MCF 10A (cell line): ENCODE measurements around the gene LDAH. TPM values are rescaled to one million over a fixed set of nuclear protein-coding genes. Genes with fewer than 3 reads are reported as not detected.

Source experiments
- BruUV-seq: library from RNA; stranded (reverse); fragments of 400-500 nt; replicated peaks from 2 replicates; lab custom pipeline; 2021; lab: Mats Ljungman, UMichigan
- CTCF ChIA-PET: fragments of 300-600 bp; sonication (Branson Sonifier 250); formaldehyde crosslinking; extraction: SDS; loops from one replicate; lab custom pipeline; 2021; ENCODE audit warnings: antibody characterized with exemption, inconsistent platforms; lab: Yijun Ruan, JAX
- POLR2A ChIA-PET: fragments of 300-600, 350-650 bp; sonication (Branson Sonifier 250); formaldehyde crosslinking; extraction: SDS; loops from one replicate; lab custom pipeline; 2020; ENCODE audit warnings: antibody characterized with exemption, inconsistent platforms; lab: Yijun Ruan, JAX
- DNase-seq: peaks from one replicate; pipeline ENCODE4 v3.0.0-alpha.2; 2018; ENCODE audit not compliant: unreplicated experiment
- H3K27ac Mint-ChIP-seq: one replicate; pipeline ENCODE4 v1.8.0; 2022; ENCODE audit warnings: mild to moderate bottlenecking, low read depth, mixed read lengths; ENCODE audit not compliant: unreplicated experiment
- H3K27me3 Mint-ChIP-seq: one replicate; pipeline ENCODE4 v1.8.0; 2022; ENCODE audit warnings: mixed read lengths; ENCODE audit not compliant: insufficient read depth, unreplicated experiment
- H3K36me3 Mint-ChIP-seq: one replicate; pipeline ENCODE4 v1.8.0; 2022; ENCODE audit warnings: mild to moderate bottlenecking, moderate library complexity, mixed read lengths; ENCODE audit not compliant: insufficient read depth, unreplicated experiment
- H3K4me1 Mint-ChIP-seq: one replicate; pipeline ENCODE4 v1.8.0; 2022; ENCODE audit warnings: mixed read lengths; ENCODE audit not compliant: insufficient read depth, unreplicated experiment
- H3K4me3 Mint-ChIP-seq: one replicate; pipeline ENCODE4 v1.8.0; 2022; ENCODE audit warnings: mild to moderate bottlenecking, moderate library complexity, mixed read lengths; ENCODE audit not compliant: unreplicated experiment
- H3K9me3 Mint-ChIP-seq: one replicate; pipeline ENCODE4 v1.8.0; 2022; ENCODE audit warnings: mixed read lengths; ENCODE audit not compliant: unreplicated experiment
- intact Hi-C: fragments of 100-400 bp; cut with micrococcal nuclease; formaldehyde crosslinking; loops from 2 replicates; pipeline ENCODE4 v1.14.1; 2022
- total RNA-seq: library from RNA; stranded (reverse); gene quantifications from 2 replicates; pipeline ENCODE4 v1.2.3, GENCODE V29; 2022
- TF ChIP-seq, protein P1 (sequence below): fragments of 200-600 bp; IDR thresholded peaks from one replicate; pipeline ENCODE4 v1.8.0; 2022; ENCODE audit warnings: antibody characterized with exemption, mild to moderate bottlenecking; ENCODE audit not compliant: unreplicated experiment

The LDAH gene
- total RNA-seq, 1 experiment from 2014 or later = 17.0 TPM

DNA sequence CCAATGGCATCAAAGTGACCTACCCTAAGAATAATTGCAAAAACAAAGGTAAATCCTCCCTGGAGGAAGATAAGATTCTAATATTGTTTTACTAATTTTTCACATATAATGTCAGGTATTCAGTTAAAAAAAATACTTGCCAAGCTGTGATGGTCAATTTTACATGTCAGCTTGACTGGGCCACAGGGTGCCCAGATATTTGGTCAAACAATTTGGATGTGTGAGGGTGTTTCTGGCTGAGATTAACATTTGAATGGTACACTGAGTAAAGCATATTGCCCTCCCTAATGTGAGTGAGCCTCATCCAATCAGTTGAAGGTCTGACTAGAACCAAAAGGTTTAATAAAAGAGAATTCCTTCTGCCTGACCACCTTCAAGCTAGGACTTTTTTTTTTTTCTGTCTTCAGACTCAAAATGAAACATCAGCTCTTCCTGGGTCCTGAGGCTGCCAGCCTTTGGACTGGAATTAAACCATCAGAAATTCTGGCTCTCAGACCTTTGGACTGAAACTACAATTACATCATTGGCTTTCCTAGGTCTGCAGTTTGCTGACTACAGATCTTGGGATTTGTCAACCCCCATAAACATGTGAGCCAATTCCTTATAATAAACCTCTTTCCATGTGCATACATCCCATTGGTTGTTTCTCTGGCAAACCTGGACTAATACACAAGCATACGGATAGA is 65.4 kb downstream of the LDAH start:
- H3K4me3 Mint-ChIP-seq = no peak overlapping the region
- no peak for DNase-seq
- H3K27ac Mint-ChIP-seq = no peak overlapping the region
- H3K36me3 Mint-ChIP-seq = no peaks in the 10 kb centered on the region
- H3K9me3 Mint-ChIP-seq = no peaks in the 10 kb centered on the region
- H3K4me1 Mint-ChIP-seq = no peaks in the 10 kb centered on the region
- no peaks in the 10 kb centered on the region for H3K27me3 Mint-ChIP-seq
- TF ChIP-seq, protein P1, sequence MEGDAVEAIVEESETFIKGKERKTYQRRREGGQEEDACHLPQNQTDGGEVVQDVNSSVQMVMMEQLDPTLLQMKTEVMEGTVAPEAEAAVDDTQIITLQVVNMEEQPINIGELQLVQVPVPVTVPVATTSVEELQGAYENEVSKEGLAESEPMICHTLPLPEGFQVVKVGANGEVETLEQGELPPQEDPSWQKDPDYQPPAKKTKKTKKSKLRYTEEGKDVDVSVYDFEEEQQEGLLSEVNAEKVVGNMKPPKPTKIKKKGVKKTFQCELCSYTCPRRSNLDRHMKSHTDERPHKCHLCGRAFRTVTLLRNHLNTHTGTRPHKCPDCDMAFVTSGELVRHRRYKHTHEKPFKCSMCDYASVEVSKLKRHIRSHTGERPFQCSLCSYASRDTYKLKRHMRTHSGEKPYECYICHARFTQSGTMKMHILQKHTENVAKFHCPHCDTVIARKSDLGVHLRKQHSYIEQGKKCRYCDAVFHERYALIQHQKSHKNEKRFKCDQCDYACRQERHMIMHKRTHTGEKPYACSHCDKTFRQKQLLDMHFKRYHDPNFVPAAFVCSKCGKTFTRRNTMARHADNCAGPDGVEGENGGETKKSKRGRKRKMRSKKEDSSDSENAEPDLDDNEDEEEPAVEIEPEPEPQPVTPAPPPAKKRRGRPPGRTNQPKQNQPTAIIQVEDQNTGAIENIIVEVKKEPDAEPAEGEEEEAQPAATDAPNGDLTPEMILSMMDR = no peak
- POLR2A ChIA-PET = interaction anchor here (1.6 kb wide), 1 partner anchor 9 kb away, joined by 6 read pairs; no protein-coding TSS in a partner anchor
- intact Hi-C loops = no loop called here
- CTCF ChIA-PET = interaction anchor here (0.6 to 4.3 kb wide), 7 partner anchors 9 to 206 kb away, joined by 3 to 26 read pairs (median 3); no protein-coding TSS in a partner anchor
- no TSS peak for BruUV-seq

DNA sequence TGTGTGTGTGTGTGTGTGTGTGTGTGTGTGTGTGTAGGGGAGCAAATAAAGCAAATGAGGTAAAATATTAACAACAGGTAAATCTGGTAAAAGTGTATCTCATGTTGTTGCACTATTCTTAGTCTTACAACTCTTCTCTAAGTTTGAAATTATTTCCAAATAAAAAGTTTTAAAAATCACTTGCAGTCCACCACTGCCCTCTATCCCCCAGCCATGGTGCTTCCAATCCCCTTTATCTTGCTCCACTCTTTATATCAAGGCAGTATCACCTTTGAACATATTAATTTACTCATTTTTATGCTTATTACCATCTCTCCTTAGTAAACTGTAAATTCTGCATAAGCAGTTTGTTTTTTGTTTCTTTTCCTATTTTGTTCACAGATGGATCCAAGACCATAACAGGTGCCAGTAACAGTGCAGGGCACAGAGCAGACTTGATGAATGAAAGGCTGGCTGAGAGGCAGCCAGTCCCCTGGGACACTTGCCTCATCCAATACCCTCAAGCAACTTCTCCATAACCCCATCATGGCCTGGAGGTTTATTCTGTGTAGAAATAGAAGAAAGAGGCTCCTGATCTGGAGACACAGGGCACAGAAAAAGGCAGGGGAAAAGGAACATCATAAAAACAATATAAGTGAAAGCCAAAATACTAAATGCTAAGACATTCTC is 67.6 kb downstream of the LDAH start:
- TF ChIP-seq, protein P1 = no peak
- H3K4me1 Mint-ChIP-seq = no peaks in the 10 kb centered on the region
- H3K9me3 Mint-ChIP-seq = no peaks in the 10 kb centered on the region
- H3K27ac Mint-ChIP-seq = no peak overlapping the region
- ChIA-PET CTCF (interaction anchor here (0.6 kb wide), 1 partner anchor 637 kb away, joined by 5 read pairs; no protein-coding TSS in a partner anchor), POLR2A (no interaction called here)
- H3K27me3 Mint-ChIP-seq = no peaks in the 10 kb centered on the region
- no peak overlapping the region for H3K4me3 Mint-ChIP-seq
- intact Hi-C loops = no loop called here
- BruUV-seq = no TSS peak
- no peaks in the 10 kb centered on the region for H3K36me3 Mint-ChIP-seq
- no peak for DNase-seq

DNA sequence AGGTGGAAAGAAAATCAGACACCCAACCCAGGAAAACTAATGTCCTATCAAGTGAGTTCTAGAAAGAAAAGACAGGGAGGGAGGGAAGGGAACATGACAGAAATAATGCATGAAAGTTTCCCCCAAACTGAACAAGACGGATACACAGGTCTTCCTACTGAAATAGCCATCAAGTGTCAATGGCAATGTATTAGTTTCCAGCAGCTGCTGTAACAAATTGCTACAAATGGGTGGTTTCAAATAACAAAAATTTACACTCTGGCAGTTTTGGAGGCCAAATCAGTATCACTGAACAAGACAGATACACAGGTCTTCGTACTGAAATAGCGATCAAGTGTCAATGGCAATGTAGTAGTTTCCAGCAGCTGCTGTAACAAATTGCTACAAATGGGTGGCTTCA is 70.6 kb downstream of the LDAH start:
- H3K4me1 Mint-ChIP-seq = no peaks in the 10 kb centered on the region
- H3K4me3 Mint-ChIP-seq = no peak overlapping the region
- no peaks in the 10 kb centered on the region for H3K27me3 Mint-ChIP-seq
- ChIA-PET CTCF (interaction anchor here (0.6 kb wide), 2 partner anchors 27 to 211 kb away, joined by 3 to 5 read pairs; no protein-coding TSS in a partner anchor), POLR2A (no interaction called here)
- peaks cover 12% of the 10 kb centered on the region for H3K36me3 Mint-ChIP-seq
- TF ChIP-seq, protein P1 = no peak
- DNase-seq = no peak
- no peak overlapping the region for H3K27ac Mint-ChIP-seq
- no TSS peak for BruUV-seq
- no peaks in the 10 kb centered on the region for H3K9me3 Mint-ChIP-seq
- intact Hi-C loops = no loop called here

DNA sequence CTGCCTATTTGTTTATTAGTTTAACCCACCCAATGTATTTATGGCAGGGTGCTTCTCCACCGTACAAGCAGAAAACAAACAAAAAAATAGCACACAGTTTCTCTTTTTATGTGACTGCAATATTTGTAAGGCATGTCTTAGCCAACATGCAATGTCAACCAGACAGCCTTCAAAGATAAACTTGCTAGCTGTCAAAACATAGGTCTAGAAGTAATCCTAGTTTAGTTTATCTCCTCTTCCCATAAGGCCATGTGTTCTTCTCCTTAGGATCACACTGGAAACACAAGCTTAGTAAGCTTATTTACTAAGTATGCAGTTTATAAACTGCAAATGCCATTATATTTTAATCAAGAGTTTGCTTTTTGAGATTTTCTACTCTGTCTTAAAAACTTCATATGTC is 75.6 kb downstream of the LDAH start:
- H3K9me3 Mint-ChIP-seq = no peaks in the 10 kb centered on the region
- no peaks in the 10 kb centered on the region for H3K27me3 Mint-ChIP-seq
- H3K4me1 Mint-ChIP-seq = no peaks in the 10 kb centered on the region
- intact Hi-C loops = no loop called here
- BruUV-seq = no TSS peak
- peaks cover 21% of the 10 kb centered on the region for H3K36me3 Mint-ChIP-seq
- H3K27ac Mint-ChIP-seq = no peak overlapping the region
- H3K4me3 Mint-ChIP-seq = no peak overlapping the region
- ChIA-PET CTCF (interaction anchor here (0.7 to 0.9 kb wide), 2 partner anchors 51 to 86 kb away, joined by 3 to 5 read pairs; no protein-coding TSS in a partner anchor), POLR2A (interaction anchor here (2.7 kb wide), 1 partner anchor 11 kb away, joined by 6 read pairs; no protein-coding TSS in a partner anchor)
- TF ChIP-seq, protein P1 = no peak
- no peak for DNase-seq
